Measurements from ENCODE around the gene KNCN.

GRCh38 chr1:46595127-46595526, 43.7 kb upstream of the KNCN start:
- TF ChIP-seq, protein P1, sequence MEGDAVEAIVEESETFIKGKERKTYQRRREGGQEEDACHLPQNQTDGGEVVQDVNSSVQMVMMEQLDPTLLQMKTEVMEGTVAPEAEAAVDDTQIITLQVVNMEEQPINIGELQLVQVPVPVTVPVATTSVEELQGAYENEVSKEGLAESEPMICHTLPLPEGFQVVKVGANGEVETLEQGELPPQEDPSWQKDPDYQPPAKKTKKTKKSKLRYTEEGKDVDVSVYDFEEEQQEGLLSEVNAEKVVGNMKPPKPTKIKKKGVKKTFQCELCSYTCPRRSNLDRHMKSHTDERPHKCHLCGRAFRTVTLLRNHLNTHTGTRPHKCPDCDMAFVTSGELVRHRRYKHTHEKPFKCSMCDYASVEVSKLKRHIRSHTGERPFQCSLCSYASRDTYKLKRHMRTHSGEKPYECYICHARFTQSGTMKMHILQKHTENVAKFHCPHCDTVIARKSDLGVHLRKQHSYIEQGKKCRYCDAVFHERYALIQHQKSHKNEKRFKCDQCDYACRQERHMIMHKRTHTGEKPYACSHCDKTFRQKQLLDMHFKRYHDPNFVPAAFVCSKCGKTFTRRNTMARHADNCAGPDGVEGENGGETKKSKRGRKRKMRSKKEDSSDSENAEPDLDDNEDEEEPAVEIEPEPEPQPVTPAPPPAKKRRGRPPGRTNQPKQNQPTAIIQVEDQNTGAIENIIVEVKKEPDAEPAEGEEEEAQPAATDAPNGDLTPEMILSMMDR (IDR thresholded peaks at IDR 0.05; ENCODE audit: low read depth, low read length): no peak
- no peak for TF ChIP-seq EZH2phosphoT487 (IDR thresholded peaks at IDR 0.05; ENCODE audit: low read depth)
